ENCODE data around the gene PATE1. TPM values are rescaled to one million over a fixed set of nuclear protein-coding genes. Genes with fewer than 3 reads are reported as not detected.

PATE1 gene
- total RNA-seq, 1 experiment from 2014 or later: not detected

- CTCF ChIA-PET: no interaction called here
Observed at GRCh38 chr11:125768336-125769046, 22.4 kb downstream of the PATE1 start.

GRCh38 chr11:125770583-125770982 is 24.5 kb downstream of the PATE1 start:
- Mint-ChIP-seq H3K9me3 (no peaks in the 10 kb centered on the region), H3K4me3 (no peak overlapping the region), H3K27ac (no peak overlapping the region), H3K27me3 (ENCODE audit: low read depth) (no peaks in the 10 kb centered on the region; the same call in 1 of the 2 replicates), H3K4me1 (peaks cover 3% of the 10 kb centered on the region), H3K36me3 (no peaks in the 10 kb centered on the region)
- POLR2A ChIA-PET: no interaction called here
- CTCF ChIA-PET: no interaction called here
- no peak for ATAC-seq
- no peak for DNase-seq (ENCODE audit: low spot score)
- no peak for TF ChIP-seq NR2C2 (CRISPR knock-in tag; IDR thresholded peaks at IDR 0.05)
- TF ChIP-seq CDX4 (CRISPR knock-in tag; IDR thresholded peaks at IDR 0.05; ENCODE audit: borderline replicate concordance): no peak
- no peak for TF ChIP-seq FOXJ3 (CRISPR knock-in tag; IDR thresholded peaks at IDR 0.05; ENCODE audit: borderline replicate concordance)
- no peak for TF ChIP-seq CREM (CRISPR knock-in tag; IDR thresholded peaks at IDR 0.05)
- no peak for TF ChIP-seq AR (CRISPR knock-in tag; IDR thresholded peaks at IDR 0.05)
- no peak for TF ChIP-seq FOXP1 (CRISPR knock-in tag; IDR thresholded peaks at IDR 0.05; ENCODE audit: borderline replicate concordance)
- TF ChIP-seq EMX1 (CRISPR knock-in tag; IDR thresholded peaks at IDR 0.05): no peak
- no peak for TF ChIP-seq PRRX2 (CRISPR knock-in tag; IDR thresholded peaks at IDR 0.05)
- no peak for TF ChIP-seq NR3C1 (CRISPR knock-in tag; conservative IDR thresholded peaks at IDR 0.05; ENCODE audit: low read depth)
- TF ChIP-seq ZBTB43 (CRISPR knock-in tag; IDR thresholded peaks at IDR 0.05): no peak
- no peak for TF ChIP-seq ZNF232 (CRISPR knock-in tag; IDR thresholded peaks at IDR 0.05)
- TF ChIP-seq ZNF219 (CRISPR knock-in tag; IDR thresholded peaks at IDR 0.05; ENCODE audit: borderline replicate concordance): no peak
- no peak for TF ChIP-seq ZSCAN18 (CRISPR knock-in tag; IDR thresholded peaks at IDR 0.05)
- no peak for TF ChIP-seq TEAD4 (CRISPR knock-in tag; IDR thresholded peaks at IDR 0.05)

More at GRCh38 chr11:125768336-125769046, 22.4 kb downstream of the PATE1 start:
- Mint-ChIP-seq H3K9me3 (no peaks in the 10 kb centered on the region), H3K4me3 (no peak overlapping the region), H3K27me3 (ENCODE audit: low read depth) (no peaks in the 10 kb centered on the region; the same call in 1 of the 2 replicates), H3K27ac (no peak overlapping the region), H3K36me3 (no peaks in the 10 kb centered on the region), H3K4me1 (peaks cover 6% of the 10 kb centered on the region)
- POLR2A ChIA-PET: no interaction called here
- no peak for ATAC-seq
- TF ChIP-seq ZBTB43 (CRISPR knock-in tag; IDR thresholded peaks at IDR 0.05): no peak
- no peak for DNase-seq (ENCODE audit: low spot score)
